B cell (primary cell): ENCODE data around the gene BMP7. TPM values are rescaled to one million over a fixed set of nuclear protein-coding genes. Genes with fewer than 3 reads are reported as not detected.

ENCODE experiments used
- ATAC-seq: fragments of 200-7000 bp; cut with Tn5 transposase; one replicate; pipeline ENCODE4 v1.10.0; 2021; ENCODE audit warnings: low read depth, mild to moderate bottlenecking, moderate number of reproducible peaks, moderate library complexity
- CTCF ChIA-PET: fragments of 350-600 bp; sonication (Branson Sonifier 250); formaldehyde crosslinking; loops from one replicate; lab custom pipeline; 2021; ENCODE audit warnings: antibody characterized with exemption, inconsistent platforms; lab: Charles Lee
- POLR2A ChIA-PET: fragments of 350-600 bp; sonication (Branson Sonifier 250); formaldehyde crosslinking; loops from one replicate; lab custom pipeline; 2021; ENCODE audit warnings: antibody characterized with exemption; lab: Charles Lee
- DNase-seq: peaks from one replicate; pipeline ENCODE4 v3.0.0; 2013
- H2AFZ ChIP-seq: 2 replicates; pipeline ENCODE4 v1.6.1; 2012; ENCODE audit warnings: mild to moderate bottlenecking, low read depth, low read length; ENCODE audit not compliant: insufficient read depth, poor library complexity, severe bottlenecking
- H3K27ac ChIP-seq, 2 donors: 1 replicate in 1 of 2; 2 replicates in 1 of 2; pipeline ENCODE4 v1.5.1; 2012 to 2013; ENCODE audit warnings: low read length in 2 of 2, mild to moderate bottlenecking in 2 of 2, moderate library complexity in 1 of 2
- H3K27me3 ChIP-seq, 4 experiments: fragments of 200-600 bp in 1 of 4; sonication (generic) in 1 of 4; replicated peaks in 1 of 4; 1 replicate in 2 of 4; 2 replicates in 2 of 4; pipeline versions ENCODE4 v1.6.1 to v1.7.0; 2013 to 2016; ENCODE audit warnings: low read length in 3 of 4, mild to moderate bottlenecking in 2 of 4, mixed read lengths in 1 of 4, moderate library complexity in 1 of 4; ENCODE audit not compliant: insufficient read depth in 4 of 4, control insufficient read depth in 3 of 4; ENCODE audit errors: control extremely low read depth in 1 of 4
- H3K36me3 ChIP-seq, 2 experiments: replicated peaks in 1 of 2; 1 replicate in 1 of 2; 2 replicates in 1 of 2; pipeline versions ENCODE4 v1.6.1 to v1.7.1; 2013; ENCODE audit warnings: low read length in 1 of 2; ENCODE audit not compliant: insufficient read depth in 2 of 2, control insufficient read depth in 1 of 2; ENCODE audit errors: control extremely low read depth in 1 of 2, extremely low read depth in 1 of 2
- H3K4me1 ChIP-seq, 2 donors: fragments of 200-600 bp in 1 of 2; sonication (generic) in 1 of 2; 1 replicate in 1 of 2; 2 replicates in 1 of 2; pipeline versions ENCODE4 v1.5.1 to v1.6.1; 2013 to 2017; ENCODE audit warnings: low read length in 2 of 2; ENCODE audit not compliant: control insufficient read depth in 2 of 2, insufficient read depth in 2 of 2
- H3K4me2 ChIP-seq: replicated peaks from 2 replicates; pipeline ENCODE3; 2012; ENCODE audit warnings: mild to moderate bottlenecking, low read depth, low read length; ENCODE audit not compliant: poor library complexity, severe bottlenecking
- H3K4me3 ChIP-seq, 5 experiments: fragments of 200-600 bp in 1 of 5; sonication (generic) in 1 of 5; 1 replicate in 3 of 5; 2 replicates in 2 of 5; pipeline versions ENCODE4 v1.5.1 to v1.7.0; 2011 to 2016; ENCODE audit warnings: low read length in 4 of 5, mild to moderate bottlenecking in 4 of 5, low read depth in 2 of 5, control low read depth in 1 of 5, moderate library complexity in 1 of 5; ENCODE audit not compliant: insufficient read depth in 1 of 5; ENCODE audit errors: control extremely low read depth in 1 of 5, extremely low read depth in 1 of 5
- H3K79me2 ChIP-seq: fragments of 200-600 bp; sonication (generic); one replicate; pipeline ENCODE4 v1.6.0; 2016; ENCODE audit warnings: low read length; ENCODE audit not compliant: control insufficient read depth, insufficient read depth
- H3K9ac ChIP-seq: fragments of 200-600 bp; sonication (generic); 2 replicates; pipeline ENCODE4 v1.6.1; 2017; ENCODE audit warnings: mild to moderate bottlenecking, low read length, moderate library complexity
- H3K9me3 ChIP-seq, 3 donors: one replicate each; pipeline versions ENCODE4 v1.6.1 to v1.7.1; 2013; ENCODE audit warnings: low read length in 2 of 3; ENCODE audit not compliant: control insufficient read depth in 2 of 3, insufficient read depth in 1 of 3; ENCODE audit errors: control extremely low read depth in 1 of 3
- H4K20me1 ChIP-seq: 2 replicates; pipeline ENCODE4 v1.6.0; 2012; ENCODE audit warnings: mild to moderate bottlenecking, low read length; ENCODE audit not compliant: insufficient read depth, control insufficient read depth, poor library complexity, severe bottlenecking
- H3K27ac Mint-ChIP-seq: one replicate; pipeline ENCODE4 v1.8.0; 2021; ENCODE audit warnings: mixed read lengths
- H3K27me3 Mint-ChIP-seq: one replicate; pipeline ENCODE4 v1.8.0; 2021; ENCODE audit warnings: mixed read lengths
- H3K4me1 Mint-ChIP-seq: one replicate; pipeline ENCODE4 v1.8.0; 2021; ENCODE audit warnings: mixed read lengths
- H3K4me3 Mint-ChIP-seq: one replicate; pipeline ENCODE4 v1.8.0; 2021; ENCODE audit warnings: mixed read lengths
- H3K9me3 Mint-ChIP-seq: one replicate; pipeline ENCODE4 v1.8.0; 2022; ENCODE audit warnings: mixed read lengths; ENCODE audit not compliant: insufficient read depth
- EZH2 ChIP-seq: IDR thresholded peaks from 2 replicates; pipeline ENCODE4 v1.6.1; 2012; ENCODE audit warnings: borderline replicate concordance, low read depth, mild to moderate bottlenecking, moderate library complexity, low read length; ENCODE audit not compliant: insufficient read depth, poor library complexity, severe bottlenecking
- WGBS: methylation state at CpG from one replicate; pipeline ENCODE4 v1.1.5; 2013; ENCODE audit warnings: missing lambda C conversion rate; ENCODE audit not compliant: insufficient coverage; 5-methylcytosine and 5-hydroxymethylcytosine counted together
- intact Hi-C: fragments of 100-400 bp; cut with micrococcal nuclease; formaldehyde crosslinking; loops from one replicate; pipeline ENCODE4 v1.10.0; 2022
- polyA plus RNA-seq: library from polyadenylated mRNA; depleted of rRNA; stranded (reverse); fragments of >200 nt; gene quantifications from 2 replicates; pipeline ENCODE4 v1.2.3, GENCODE V29; 2012
- total RNA-seq, 2 donors: library from RNA; stranded (reverse); fragments of 120-200 nt in 1 of 2; gene quantifications; 1 replicate in 1 of 2; 2 replicates in 1 of 2; pipeline versions ENCODE4 v1.2.3 to v1.2.4, GENCODE V29; 2013 to 2022
- TF ChIP-seq, protein P1 (sequence below): fragments of 200-600 bp; IDR thresholded peaks from one replicate; pipeline ENCODE4 v1.8.0; 2022; ENCODE audit warnings: antibody characterized with exemption, mild to moderate bottlenecking

BMP7 gene
- total and polyA plus RNA-seq, 2 donors (not counting 1 experiment from before 2014, with no cell fraction given): not detected

DNA sequence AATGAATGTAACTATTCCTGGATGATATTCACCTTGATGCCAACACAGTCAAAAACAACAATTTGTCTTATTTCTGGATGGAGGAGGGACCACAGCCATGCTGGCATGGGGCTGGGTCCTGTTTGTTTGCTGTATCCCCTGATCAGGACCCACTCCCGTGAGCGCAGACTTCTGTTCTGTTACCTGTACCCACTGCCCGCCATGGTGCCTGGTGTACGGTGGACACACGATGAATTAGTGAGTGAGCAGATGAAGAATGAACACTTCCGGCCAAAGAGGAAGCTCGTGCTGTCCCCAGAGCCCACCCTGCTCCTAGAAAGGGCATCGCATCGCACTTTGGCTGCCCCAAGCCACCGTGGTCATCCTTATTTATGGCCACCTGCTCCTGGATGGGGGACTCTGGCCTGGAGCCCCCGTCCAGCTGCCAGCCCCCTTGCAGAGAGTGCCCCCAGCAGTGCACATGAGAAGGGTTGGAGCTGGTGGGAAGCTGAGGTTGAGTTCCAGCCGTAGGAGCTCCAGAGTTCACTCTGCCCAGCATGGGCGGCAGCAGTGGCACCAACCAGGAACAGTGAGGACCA lies 100.9 kb downstream of the BMP7 start:
- H3K4me3 Mint-ChIP-seq: no peak overlapping the region
- H3K27me3 Mint-ChIP-seq: peaks cover 4% of the 10 kb centered on the region
- 86% methylated on average over 13 of the region's 13 CpGs for WGBS
- Histone ChIP-seq H3K27me3 (no peaks in the 10 kb centered on the region), H2AFZ (no peak overlapping the region), H3K4me2 (no peak overlapping the region), H3K9me3 (peaks cover 0 to 13% (median 0%) of the 10 kb centered on the region in 3 donors), H3K4me1 (no peaks in the 10 kb centered on the region), H3K4me3 (no peak overlapping the region), H3K27ac (no peak overlapping the region), H4K20me1 (no peaks in the 10 kb centered on the region), H3K36me3 (no peaks in the 10 kb centered on the region), H3K9ac (no peak overlapping the region), H3K79me2 (no peaks in the 10 kb centered on the region)
- DNase-seq: no peak
- CTCF ChIA-PET: no interaction called here
- no peak for ATAC-seq
- H3K27ac Mint-ChIP-seq: no peak overlapping the region
- H3K9me3 Mint-ChIP-seq: no peaks in the 10 kb centered on the region
- TF ChIP-seq, protein P1, sequence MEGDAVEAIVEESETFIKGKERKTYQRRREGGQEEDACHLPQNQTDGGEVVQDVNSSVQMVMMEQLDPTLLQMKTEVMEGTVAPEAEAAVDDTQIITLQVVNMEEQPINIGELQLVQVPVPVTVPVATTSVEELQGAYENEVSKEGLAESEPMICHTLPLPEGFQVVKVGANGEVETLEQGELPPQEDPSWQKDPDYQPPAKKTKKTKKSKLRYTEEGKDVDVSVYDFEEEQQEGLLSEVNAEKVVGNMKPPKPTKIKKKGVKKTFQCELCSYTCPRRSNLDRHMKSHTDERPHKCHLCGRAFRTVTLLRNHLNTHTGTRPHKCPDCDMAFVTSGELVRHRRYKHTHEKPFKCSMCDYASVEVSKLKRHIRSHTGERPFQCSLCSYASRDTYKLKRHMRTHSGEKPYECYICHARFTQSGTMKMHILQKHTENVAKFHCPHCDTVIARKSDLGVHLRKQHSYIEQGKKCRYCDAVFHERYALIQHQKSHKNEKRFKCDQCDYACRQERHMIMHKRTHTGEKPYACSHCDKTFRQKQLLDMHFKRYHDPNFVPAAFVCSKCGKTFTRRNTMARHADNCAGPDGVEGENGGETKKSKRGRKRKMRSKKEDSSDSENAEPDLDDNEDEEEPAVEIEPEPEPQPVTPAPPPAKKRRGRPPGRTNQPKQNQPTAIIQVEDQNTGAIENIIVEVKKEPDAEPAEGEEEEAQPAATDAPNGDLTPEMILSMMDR: no peak
- TF ChIP-seq EZH2: no peak
- no peaks in the 10 kb centered on the region for H3K4me1 Mint-ChIP-seq
- POLR2A ChIA-PET: no interaction called here
- intact Hi-C loops: no loop called here

DNA sequence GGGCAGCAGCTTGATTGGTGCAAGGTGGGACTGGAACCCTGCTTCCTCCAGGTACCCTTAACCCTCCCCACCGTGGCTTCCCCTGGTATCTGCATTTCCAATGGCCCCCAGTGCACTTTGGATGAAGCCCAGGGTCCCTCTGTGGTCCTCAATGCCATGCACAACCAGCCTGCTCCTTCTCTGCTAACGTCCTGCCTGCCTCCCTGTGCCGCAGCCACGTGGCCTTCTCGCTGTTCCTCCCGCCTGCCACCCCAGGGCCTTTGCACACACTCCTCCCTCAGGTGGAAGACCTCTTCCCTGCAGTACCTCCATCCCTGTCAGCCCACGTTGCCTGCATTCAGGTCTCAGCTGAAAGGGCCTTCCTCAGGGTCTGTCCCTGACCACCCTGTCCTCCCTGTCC lies 101.6 kb downstream of the BMP7 start:
- no peak for DNase-seq
- no peak for TF ChIP-seq EZH2
- TF ChIP-seq, protein P1: no peak
- Histone ChIP-seq H3K79me2 (no peaks in the 10 kb centered on the region), H3K4me1 (no peaks in the 10 kb centered on the region), H3K9me3 (peaks cover 0 to 10% (median 0%) of the 10 kb centered on the region in 3 donors), H3K27ac (no peak overlapping the region), H2AFZ (no peak overlapping the region), H3K27me3 (no peaks in the 10 kb centered on the region), H3K4me3 (no peak overlapping the region), H4K20me1 (no peaks in the 10 kb centered on the region), H3K4me2 (no peak overlapping the region), H3K9ac (no peak overlapping the region), H3K36me3 (no peaks in the 10 kb centered on the region)
- intact Hi-C loops: no loop called here
- 69% methylated on average over 7 of the region's 7 CpGs for WGBS
- no peak overlapping the region for H3K27ac Mint-ChIP-seq
- ATAC-seq: no peak
- H3K4me1 Mint-ChIP-seq: no peaks in the 10 kb centered on the region
- H3K4me3 Mint-ChIP-seq: no peak overlapping the region
- ChIA-PET POLR2A (no interaction called here), CTCF (no interaction called here)
- H3K27me3 Mint-ChIP-seq: peaks cover 4% of the 10 kb centered on the region
- H3K9me3 Mint-ChIP-seq: no peaks in the 10 kb centered on the region
